Subcutaneous adipose tissue (tissue), 4 donors: ENCODE measurements around the gene MT1H. TPM values are rescaled to one million over a fixed set of nuclear protein-coding genes. Genes with fewer than 3 reads are reported as not detected.

Source experiments
- CTCF ChIP-seq: fragments of 450-650 bp; IDR thresholded peaks from one replicate; pipeline ENCODE4 v1.5.1; 2016; ENCODE audit warnings: low read depth, mild to moderate bottlenecking, control low read depth, antibody characterized with exemption, moderate library complexity
- total RNA-seq, 4 donors: library from RNA; depleted of rRNA; stranded (reverse); fragments of >200 nt; gene quantifications; one replicate each; pipeline ENCODE4 v1.1.0, GENCODE V29; 2016

Gene MT1H
- total RNA-seq, 4 donors from 2014 or later: 11.9 TPM; not detected in 3

DNA sequence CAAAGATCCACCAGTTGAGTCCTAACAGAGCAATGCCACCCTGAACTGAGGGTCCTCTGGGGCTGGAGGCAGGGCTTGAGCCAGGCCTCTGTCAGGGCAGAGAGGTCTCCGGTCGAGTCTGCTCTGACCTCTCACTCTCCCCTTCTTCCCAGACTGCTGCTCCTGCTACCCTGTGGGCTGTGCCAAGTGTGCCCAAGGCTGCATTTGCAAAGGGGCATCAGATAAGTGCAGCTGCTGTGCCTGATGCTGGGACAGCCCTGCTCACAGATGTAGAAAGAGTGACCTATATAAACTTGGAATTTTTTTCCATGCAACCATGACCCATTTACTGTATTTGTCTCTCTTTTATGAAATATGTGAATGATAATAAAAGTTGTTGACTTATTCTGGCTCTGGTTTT is 20.3 kb upstream of the MT1H start:
- no peak for TF ChIP-seq CTCF

- no peak for TF ChIP-seq CTCF
Observed at GRCh38 chr16:56649820-56650219, 19.8 kb upstream of the MT1H start.

GRCh38 chr16:56651586-56651985 is 18.0 kb upstream of the MT1H start, which contains the start of gene MT1B:
Gene MT1B, plus strand, starts transcription at chr16:56651886. Its CDS starts 68 bp downstream, at chr16:56651954.
- TF ChIP-seq CTCF: no peak

DNA sequence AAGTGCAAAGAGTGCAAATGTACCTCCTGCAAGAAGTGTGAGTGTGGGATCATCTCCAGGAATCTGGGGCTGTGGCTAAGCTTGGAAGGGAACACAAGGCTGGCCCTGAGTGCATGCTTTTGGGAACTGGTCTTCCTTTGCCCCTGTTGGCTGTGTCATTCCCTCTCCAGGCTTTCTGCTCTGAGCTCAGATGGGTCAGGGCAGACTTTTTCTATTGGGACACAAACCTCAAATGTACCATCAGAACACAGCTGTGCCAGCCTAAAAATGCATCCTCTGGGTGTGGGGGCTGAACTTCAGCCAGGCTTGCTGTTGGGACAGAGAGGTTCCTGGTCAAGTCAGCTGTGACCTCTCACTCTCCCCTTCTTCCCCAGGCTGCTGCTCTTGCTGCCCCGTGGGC is 17.0 kb upstream of the MT1H start:
- TF ChIP-seq CTCF: no peak

DNA sequence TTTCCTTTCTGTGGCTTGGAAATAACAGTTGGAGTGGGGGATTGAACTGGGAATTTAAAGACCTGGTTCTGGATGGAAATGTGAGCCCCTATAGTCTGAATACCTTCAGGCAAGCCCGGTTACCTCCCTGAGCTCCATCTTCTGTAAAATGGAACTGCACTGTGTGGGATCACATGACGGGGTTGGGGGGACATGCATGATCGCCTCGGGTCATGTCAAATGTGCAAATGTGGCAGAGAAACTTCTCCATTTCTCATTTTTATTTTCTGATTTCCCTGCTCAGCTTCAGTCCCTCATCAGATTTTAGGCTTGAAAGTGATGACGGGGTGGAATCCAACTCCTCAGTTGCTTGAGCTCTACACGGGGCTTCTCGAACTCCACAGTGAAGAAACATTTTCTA is 16.4 kb upstream of the MT1H start:
- TF ChIP-seq CTCF: no peak

- TF ChIP-seq CTCF: no peak
Observed at GRCh38 chr16:56657555-56658326, 11.9 kb upstream of the MT1H start, which contains the start of gene MT1F. Gene MT1F, plus strand, starts transcription at chr16:56657959. Its CDS starts 100 bp downstream, at chr16:56658059.

DNA sequence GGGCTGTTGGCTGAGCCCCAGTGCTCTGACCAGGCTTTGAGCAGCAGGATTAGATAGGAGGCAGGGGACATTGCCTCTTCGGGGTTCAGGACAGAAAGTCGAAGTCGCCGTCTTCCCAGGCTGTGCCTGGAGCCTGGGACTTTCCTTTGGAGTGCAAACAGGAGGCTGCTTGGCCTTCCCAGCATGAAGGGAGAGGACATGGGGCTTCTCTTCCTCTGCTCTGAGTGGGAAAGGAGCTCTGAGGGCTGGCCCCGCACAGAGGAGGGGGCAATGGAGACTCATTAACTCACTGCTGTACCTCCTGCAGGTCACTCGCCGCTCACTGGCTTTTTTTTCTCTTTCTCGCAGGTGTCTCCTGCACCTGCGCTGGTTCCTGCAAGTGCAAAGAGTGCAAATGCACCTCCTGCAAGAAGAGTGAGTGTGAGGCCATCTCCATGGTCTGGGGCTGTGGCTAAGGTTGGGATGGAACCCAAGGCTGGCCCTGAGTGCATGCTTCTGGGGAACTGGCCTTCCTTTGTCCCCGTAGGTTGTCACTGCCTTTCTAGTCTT is 11.2 kb upstream of the MT1H start:
- TF ChIP-seq CTCF: no peak
